CD4-positive, alpha-beta T cell treated with Interleukin-6 for 4 hours (primary cell): Measurements from ENCODE around the gene C19orf53.
A peak's percentile ranks its signal among the peaks of the same experiment; 100 is the strongest.
"Not testable (repeated sequence)": the region's sequence is repeated elsewhere in the genome, so short reads cannot be mapped to it uniquely, and the experiment has no call there.

Source experiments
- DNase-seq: peaks from one replicate; pipeline ENCODE4 v3.0.0-alpha.2; 2020; ENCODE audit warnings: mixed read lengths

The C19orf53 gene

GRCh38 chr19:13774217-13775191, at the start of gene C19orf53:
TSS of gene C19orf53 (plus strand) at chr19:13774456. CDS start at chr19:13774478, 22 bp downstream.
- peak; percentile 91 for DNase-seq

- no peak for DNase-seq
These were observed 47.9 kb upstream of the C19orf53 start for GRCh38 chr19:13726323-13726722.

- no peak for DNase-seq
These were observed 46.5 kb upstream of the C19orf53 start for GRCh38 chr19:13727798-13728197.

GRCh38 chr19:13729859-13730258, 44.4 kb upstream of the C19orf53 start:
- no peak for DNase-seq

GRCh38 chr19:13731147-13731964, 42.9 kb upstream of the C19orf53 start:
- peak; percentile 97 for DNase-seq

DNA sequence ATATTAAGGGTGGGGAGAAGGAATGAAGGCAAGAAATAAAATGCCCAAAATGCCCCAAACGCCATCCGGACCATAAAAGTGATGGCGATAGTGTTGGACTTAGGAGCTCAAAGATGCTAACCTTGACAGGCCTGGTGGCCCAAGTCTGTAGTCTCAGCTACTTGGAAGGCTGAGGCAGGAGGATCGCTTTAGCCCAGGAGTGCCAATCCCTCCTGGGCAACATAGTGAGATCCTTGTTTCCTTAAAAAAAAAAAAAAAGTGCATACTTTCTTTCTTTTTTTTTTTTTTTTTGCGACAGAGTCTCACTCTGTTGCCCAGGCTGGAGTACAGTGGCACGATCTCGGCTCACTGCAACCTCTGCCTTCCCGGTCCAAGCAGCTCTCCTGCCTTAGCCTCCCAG, 41.9 kb upstream of the C19orf53 start:
- no peak for DNase-seq

- no peak for DNase-seq
These were observed 39.5 kb upstream of the C19orf53 start for GRCh38 chr19:13734751-13735150.

DNA sequence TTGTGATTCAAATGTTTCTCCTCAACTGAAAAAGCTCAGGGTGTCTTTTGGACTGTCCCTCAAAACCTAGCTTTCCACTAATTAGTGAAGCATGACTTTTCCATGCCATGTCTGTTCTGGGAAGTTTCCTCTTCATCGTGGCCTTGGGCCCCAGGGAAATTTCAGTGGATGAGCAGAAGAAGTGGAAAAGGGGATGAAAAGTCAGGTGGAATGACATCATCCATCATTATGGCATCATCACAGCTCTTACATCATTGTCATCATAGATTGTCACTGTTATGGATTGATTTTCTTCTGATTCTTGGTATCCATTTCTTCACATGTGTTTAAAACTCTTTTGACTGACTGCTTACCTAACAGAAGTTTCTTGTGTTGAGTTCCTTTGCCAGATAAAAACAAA, 36.2 kb upstream of the C19orf53 start:
- DNase-seq, result no peak

GRCh38 chr19:13741893-13742292, 32.4 kb upstream of the C19orf53 start:
- no peak for DNase-seq

GRCh38 chr19:13742756-13743155, 31.5 kb upstream of the C19orf53 start:
- DNase-seq, result no peak

- DNase-seq, result no peak
These were observed 30.1 kb upstream of the C19orf53 start for GRCh38 chr19:13744174-13744573.

DNA sequence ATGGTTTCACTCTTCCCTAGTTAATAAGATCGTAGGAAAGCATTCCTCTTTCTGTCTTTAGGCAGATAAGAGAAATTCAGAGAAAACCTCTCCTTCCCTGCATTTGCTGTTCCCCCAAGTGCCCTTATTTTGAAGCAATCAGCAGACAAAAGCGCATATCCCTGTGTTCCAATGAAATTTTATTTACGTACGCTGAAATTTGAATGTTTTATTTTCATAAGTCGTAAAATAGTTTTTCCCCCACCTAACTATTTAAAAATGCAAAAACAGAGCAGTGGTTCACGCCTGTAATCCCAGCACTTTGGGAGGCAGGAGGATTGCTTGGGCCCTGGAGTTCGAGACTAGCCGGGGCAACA, 27.2 kb upstream of the C19orf53 start:
- DNase-seq, result no peak

DNA sequence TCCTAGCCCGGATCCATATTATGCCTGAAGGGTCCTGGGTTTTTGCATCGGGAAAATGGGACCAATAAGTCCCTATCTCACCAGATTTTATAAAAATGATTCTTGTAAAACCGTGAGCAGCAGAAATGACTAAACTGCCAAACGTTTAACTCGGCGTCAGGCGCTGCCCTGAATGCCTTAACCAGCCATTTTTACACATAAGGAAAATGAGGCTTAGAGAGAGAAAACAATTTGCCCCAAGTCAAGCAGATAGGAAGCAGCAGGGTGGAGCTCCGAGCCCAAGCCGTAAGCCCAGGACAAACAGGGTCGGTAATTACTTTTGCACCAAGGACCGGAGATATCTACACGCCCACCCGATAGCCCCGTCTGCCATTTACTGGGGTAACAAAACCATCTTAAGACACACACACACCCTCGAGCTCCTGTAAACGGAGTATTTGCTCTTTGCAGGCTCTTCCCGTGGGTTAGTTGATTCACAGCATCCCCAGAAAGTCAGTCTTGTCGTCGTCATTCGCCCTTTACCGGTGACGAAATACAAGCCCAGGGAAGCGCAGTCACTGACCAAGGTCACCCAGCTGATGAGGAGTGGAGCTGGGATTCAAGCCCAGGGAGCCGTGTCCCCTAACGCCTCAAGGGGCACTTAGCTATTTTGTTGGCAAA, 26.0 kb upstream of the C19orf53 start:
- peak; percentile 5 for DNase-seq

DNA sequence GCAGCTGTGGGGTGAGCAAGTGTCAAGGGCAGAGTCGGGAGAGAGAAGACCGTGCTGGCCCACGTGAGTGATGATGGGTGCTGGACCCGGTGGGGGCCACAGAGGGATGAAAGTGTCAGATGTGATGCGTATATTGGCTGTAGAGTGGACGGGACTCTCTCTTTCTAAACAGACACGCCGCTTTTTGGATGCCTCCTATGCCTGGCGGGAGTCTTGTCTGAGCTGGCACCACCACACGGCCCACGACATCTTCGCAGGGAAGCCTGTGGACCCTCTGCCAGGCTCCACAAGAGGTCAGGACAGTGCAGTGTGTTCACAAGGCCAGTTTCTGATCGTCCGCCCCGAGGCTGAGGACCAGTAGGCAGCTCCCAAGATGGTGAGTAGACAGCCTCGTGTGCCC, 22.8 kb upstream of the C19orf53 start:
- DNase-seq, result no peak

DNA sequence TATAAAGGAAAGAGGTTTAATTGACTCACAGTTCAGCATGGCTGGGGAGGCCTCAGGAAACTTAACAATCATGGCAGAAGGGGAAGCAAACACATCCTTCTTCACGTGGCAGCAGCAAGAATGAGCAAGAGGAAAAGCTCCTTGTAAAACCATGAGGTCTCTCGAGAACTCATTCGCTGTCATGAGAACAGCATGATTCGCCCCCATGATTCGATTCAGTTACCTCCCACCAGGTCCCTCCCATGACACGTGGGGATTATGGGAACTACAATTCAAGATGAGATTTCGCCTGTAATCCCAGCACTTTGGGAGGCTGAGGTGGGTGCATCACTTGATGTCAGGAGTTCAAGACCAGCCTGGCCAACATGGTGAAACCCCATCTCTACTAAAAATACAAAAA, 20.6 kb upstream of the C19orf53 start:
- DNase-seq, result not testable (repeated sequence)

DNA sequence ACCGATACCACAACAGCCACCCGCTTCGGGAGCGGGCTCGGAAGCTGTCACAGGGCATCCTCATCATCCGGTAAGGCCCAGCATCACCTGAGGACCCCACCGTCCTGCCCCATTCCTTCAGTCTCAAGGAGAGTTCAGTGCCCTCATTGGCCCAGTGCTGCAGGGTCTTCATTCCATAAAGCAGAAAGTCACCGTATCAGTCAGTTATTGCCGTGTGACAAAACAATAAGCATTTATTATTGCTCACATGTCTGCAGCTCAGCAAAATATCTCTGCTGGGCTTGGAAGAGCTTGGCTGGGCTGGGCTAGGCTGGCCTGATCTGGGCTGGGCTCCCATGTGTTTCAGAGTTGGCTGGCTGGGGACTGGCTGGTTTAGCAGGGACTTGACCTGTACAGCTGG, 18.0 kb upstream of the C19orf53 start:
- no peak for DNase-seq

DNA sequence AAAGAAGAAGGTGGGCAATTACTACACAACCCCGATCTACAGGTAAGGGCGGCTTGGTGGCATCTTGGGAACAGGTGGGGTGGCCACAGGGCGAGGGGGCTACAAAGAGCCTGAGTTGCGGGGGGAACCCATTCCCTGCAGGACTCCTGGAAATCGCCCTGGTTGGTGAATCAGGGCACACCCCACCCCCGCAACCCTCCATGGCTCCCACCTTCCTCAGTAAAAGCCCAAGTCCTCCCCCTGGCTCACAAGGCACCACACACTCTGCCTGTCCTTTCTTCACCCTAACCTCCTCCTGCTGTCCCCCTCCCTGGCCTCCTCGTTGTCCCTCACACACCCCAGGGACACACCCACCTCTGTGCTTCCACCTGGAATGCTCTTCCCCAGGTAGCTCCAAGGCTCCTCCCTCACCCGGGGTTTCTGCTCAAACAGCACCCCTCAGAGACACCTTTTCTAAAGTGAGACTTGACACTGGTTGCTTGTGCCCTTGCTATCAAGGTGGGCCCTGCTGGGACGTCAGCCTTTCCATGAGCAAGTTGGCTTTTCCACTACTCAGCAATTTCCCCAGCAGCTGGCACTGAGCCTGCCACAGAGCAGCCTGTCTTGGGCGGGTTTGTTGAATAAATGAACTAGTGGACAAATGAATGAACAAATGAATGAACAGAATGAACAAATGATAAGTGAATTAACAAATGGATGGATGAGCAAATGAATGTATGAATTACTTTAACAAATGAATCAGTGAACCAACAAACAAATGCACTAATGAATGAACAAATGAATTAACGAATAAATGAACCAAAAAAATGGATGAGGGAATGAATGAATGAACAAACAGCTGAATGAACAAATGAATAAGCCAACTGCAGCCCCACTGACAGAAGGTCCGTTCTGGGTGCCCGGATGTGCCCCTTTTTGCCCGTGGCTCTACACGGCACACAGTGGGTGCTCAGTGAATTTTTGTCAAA, 16.2 kb upstream of the C19orf53 start:
- DNase-seq, result no peak

GRCh38 chr19:13758795-13759194, 15.5 kb upstream of the C19orf53 start:
- DNase-seq, result no peak

GRCh38 chr19:13761423-13761822, 12.8 kb upstream of the C19orf53 start:
- no peak for DNase-seq

DNA sequence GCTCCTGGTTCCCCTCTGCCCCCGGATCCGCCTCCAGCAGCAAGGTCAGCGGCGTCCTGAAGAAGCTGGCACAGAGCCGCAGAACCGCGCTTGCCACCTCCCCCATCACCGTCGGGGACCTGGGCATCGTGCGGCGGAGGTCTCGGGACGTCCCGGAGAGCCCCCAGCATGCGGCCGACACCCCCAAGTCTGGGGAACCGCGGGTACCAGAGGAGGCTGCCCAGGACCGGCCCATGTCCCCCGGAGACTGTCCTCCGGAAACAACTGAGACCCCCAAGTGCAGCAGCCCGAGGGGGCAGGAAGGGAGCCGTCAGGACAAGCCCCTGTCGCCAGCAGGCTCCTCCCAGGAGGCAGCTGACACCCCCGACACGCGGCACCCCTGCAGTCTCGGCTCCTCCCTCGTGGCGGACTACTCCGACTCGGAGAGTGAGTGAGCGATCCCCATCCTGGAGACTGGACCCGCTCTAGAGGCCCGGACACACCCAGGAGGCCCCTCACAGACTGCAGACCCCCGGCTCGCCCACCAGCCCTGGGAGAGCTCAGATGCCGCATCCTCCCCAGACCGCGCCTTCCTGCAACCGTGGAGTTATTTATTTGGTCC, 11.5 kb upstream of the C19orf53 start:
- no peak for DNase-seq

GRCh38 chr19:13763265-13763664, 11.0 kb upstream of the C19orf53 start:
- DNase-seq, result no peak
